Calu3 (cell line): ENCODE data around the gene GIGYF2. TPM values are rescaled to one million over a fixed set of nuclear protein-coding genes. Genes with fewer than 3 reads are reported as not detected.

Experiments
- Bru-seq: library from RNA; stranded (reverse); fragments of 400-500 nt; gene quantifications from one replicate; lab custom pipeline; 2021; lab: Mats Ljungman, UMichigan
- BruChase-seq, 2 experiments: library from RNA; stranded (reverse); fragments of 400-500 nt; gene quantifications; one replicate each; lab custom pipeline; 2021; lab: Mats Ljungman, UMichigan
- BruUV-seq: library from RNA; stranded (reverse); fragments of 400-500 nt; replicated peaks from 2 replicates; lab custom pipeline; 2021; lab: Mats Ljungman, UMichigan
- CTCF ChIA-PET: fragments of 300-600 bp; sonication (Branson Sonifier 250); formaldehyde crosslinking; loops from one replicate; lab custom pipeline; 2022; ENCODE audit warnings: antibody characterized with exemption; lab: Charles Lee
- DNase-seq: peaks from one replicate; pipeline ENCODE4 v3.0.0; 2022
- H3K27ac Mint-ChIP-seq: one replicate; pipeline ENCODE4 v1.8.0; 2022; ENCODE audit warnings: mixed read lengths; ENCODE audit not compliant: unreplicated experiment
- H3K27me3 Mint-ChIP-seq: one replicate; pipeline ENCODE4 v1.8.0; 2022; ENCODE audit warnings: mixed read lengths; ENCODE audit not compliant: unreplicated experiment
- H3K36me3 Mint-ChIP-seq: one replicate; pipeline ENCODE4 v1.8.0; 2022; ENCODE audit warnings: mild to moderate bottlenecking, moderate library complexity, mixed read lengths; ENCODE audit not compliant: insufficient read depth, unreplicated experiment
- H3K4me1 Mint-ChIP-seq: one replicate; pipeline ENCODE4 v1.8.0; 2022; ENCODE audit warnings: mild to moderate bottlenecking, low read depth, mixed read lengths; ENCODE audit not compliant: unreplicated experiment
- H3K4me3 Mint-ChIP-seq: one replicate; pipeline ENCODE4 v1.8.0; 2022; ENCODE audit warnings: mild to moderate bottlenecking, low read depth, moderate library complexity, mixed read lengths; ENCODE audit not compliant: unreplicated experiment
- H3K9me3 Mint-ChIP-seq: one replicate; pipeline ENCODE4 v1.8.0; 2022; ENCODE audit warnings: low read depth, mixed read lengths; ENCODE audit not compliant: unreplicated experiment
- intact Hi-C: fragments of 100-400 bp; cut with micrococcal nuclease; formaldehyde crosslinking; loops from one replicate; pipeline ENCODE4 v1.10.0; 2022; ENCODE audit not compliant: unreplicated experiment
- long read RNA-seq: library from polyadenylated mRNA; stranded (forward); transcript quantifications from one replicate; pipeline ENCODE4 v2.0.0, GENCODE V29; 2022
- total RNA-seq: library from RNA; stranded (reverse); gene quantifications from 2 replicates; pipeline ENCODE4 v1.2.3, GENCODE V29; 2022
- TF ChIP-seq, protein P1 (sequence below): fragments of 200-600 bp; IDR thresholded peaks from one replicate; pipeline ENCODE4 v1.8.0; 2022; ENCODE audit warnings: antibody characterized with exemption; ENCODE audit not compliant: unreplicated experiment

GIGYF2 gene, protein sequence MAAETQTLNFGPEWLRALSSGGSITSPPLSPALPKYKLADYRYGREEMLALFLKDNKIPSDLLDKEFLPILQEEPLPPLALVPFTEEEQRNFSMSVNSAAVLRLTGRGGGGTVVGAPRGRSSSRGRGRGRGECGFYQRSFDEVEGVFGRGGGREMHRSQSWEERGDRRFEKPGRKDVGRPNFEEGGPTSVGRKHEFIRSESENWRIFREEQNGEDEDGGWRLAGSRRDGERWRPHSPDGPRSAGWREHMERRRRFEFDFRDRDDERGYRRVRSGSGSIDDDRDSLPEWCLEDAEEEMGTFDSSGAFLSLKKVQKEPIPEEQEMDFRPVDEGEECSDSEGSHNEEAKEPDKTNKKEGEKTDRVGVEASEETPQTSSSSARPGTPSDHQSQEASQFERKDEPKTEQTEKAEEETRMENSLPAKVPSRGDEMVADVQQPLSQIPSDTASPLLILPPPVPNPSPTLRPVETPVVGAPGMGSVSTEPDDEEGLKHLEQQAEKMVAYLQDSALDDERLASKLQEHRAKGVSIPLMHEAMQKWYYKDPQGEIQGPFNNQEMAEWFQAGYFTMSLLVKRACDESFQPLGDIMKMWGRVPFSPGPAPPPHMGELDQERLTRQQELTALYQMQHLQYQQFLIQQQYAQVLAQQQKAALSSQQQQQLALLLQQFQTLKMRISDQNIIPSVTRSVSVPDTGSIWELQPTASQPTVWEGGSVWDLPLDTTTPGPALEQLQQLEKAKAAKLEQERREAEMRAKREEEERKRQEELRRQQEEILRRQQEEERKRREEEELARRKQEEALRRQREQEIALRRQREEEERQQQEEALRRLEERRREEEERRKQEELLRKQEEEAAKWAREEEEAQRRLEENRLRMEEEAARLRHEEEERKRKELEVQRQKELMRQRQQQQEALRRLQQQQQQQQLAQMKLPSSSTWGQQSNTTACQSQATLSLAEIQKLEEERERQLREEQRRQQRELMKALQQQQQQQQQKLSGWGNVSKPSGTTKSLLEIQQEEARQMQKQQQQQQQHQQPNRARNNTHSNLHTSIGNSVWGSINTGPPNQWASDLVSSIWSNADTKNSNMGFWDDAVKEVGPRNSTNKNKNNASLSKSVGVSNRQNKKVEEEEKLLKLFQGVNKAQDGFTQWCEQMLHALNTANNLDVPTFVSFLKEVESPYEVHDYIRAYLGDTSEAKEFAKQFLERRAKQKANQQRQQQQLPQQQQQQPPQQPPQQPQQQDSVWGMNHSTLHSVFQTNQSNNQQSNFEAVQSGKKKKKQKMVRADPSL (N-terminal part only)
- total RNA-seq (70.0 and 72.2 TPM in 2 replicates), Bru-seq, nascent RNA (percentile 90 among the genes with signal in this experiment), BruChase-seq, experiment 1, labeled RNA remaining after a 6-hour chase (percentile 85 among the genes with signal in this experiment), BruChase-seq, experiment 2, labeled RNA remaining after a 2-hour chase (percentile 83 among the genes with signal in this experiment)
- long read RNA-seq, full-length matches to known transcripts, result 7 of 23 reads
- long read RNA-seq, partial matches to known transcripts, result 5 of 23 reads
- long read RNA-seq, other reads (novel, unspliced or antisense), result 11 of 23 reads

DNA sequence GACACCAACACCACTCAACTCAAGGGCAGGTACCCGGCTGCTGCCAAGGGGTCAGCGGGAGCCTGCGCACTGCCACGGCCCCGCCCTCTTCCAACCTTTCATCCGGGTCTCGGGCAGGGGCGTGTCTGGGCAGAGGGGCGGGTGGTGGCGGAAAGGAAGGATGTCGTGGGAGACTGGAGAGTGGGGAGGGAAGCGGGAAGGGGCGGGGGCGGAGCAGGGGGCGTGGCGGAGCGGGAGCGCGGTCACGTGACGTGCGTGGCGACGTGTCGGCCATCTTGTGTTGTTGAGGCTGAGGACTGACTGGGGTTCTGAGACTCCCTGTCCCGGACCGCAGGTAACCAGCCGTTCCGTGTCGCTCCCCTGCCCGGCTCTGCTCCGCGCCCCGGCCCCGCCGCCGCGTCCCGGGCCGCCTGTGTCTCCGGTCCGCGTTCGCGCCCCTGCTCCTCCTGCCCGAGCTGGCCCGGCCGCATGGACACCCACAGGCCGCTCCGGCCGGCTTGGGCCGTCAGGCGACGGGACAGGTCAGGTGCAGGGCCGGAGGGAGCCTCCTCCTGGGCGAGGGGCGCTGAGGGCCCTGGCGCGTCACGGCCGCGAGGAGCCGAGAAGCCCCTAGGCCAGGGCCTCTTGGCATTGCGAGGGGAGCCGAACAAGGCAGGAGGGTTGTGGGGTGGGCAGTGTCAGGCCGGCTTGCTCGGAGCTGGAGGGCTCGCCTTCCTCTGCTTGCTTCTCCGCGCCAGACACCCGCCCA lies at the start of gene GIGYF2:
Gene GIGYF2, plus strand, starts transcription at position 273 of the 748 bp plus-strand sequence. CDS start 37,867 bp downstream, outside the sequence.
- TF ChIP-seq, protein P1, sequence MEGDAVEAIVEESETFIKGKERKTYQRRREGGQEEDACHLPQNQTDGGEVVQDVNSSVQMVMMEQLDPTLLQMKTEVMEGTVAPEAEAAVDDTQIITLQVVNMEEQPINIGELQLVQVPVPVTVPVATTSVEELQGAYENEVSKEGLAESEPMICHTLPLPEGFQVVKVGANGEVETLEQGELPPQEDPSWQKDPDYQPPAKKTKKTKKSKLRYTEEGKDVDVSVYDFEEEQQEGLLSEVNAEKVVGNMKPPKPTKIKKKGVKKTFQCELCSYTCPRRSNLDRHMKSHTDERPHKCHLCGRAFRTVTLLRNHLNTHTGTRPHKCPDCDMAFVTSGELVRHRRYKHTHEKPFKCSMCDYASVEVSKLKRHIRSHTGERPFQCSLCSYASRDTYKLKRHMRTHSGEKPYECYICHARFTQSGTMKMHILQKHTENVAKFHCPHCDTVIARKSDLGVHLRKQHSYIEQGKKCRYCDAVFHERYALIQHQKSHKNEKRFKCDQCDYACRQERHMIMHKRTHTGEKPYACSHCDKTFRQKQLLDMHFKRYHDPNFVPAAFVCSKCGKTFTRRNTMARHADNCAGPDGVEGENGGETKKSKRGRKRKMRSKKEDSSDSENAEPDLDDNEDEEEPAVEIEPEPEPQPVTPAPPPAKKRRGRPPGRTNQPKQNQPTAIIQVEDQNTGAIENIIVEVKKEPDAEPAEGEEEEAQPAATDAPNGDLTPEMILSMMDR, result no peak
- peaks cover 26% of the 10 kb centered on the region for H3K4me1 Mint-ChIP-seq
- peaks cover 35% of the 10 kb centered on the region for H3K36me3 Mint-ChIP-seq
- intact Hi-C loops, result no loop called here
- H3K27me3 Mint-ChIP-seq, result no peaks in the 10 kb centered on the region
- CTCF ChIA-PET, result no interaction called here
- no peaks in the 10 kb centered on the region for H3K9me3 Mint-ChIP-seq
- peak; percentile 98 for DNase-seq
- H3K4me3 Mint-ChIP-seq, result peak within 1 kb of the TSS; percentile 94
- peak within 1 kb of the TSS; percentile 84 for H3K27ac Mint-ChIP-seq
- no TSS peak for BruUV-seq

DNA sequence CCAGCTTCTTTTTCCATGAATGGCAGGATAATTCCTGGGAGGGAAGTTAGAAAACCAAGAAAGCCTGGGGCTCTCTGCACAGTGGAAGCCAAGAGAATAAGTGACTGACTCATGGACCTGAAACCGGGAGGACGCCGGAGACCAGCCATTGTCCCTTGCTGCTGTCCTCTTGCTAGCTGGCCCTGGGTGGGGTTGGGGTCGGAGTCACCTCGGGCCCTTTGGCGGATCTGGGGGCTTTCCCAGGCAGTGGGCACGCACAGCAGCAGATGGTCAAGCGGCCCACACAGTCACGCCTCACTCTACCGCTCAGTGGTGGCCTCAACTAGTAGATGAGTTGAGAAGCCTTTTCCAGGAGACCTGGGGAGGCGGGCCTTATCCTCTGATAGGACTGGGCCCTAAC lies 48.1 kb upstream of the GIGYF2 start:
- no peak overlapping the region for H3K4me3 Mint-ChIP-seq
- no peak for DNase-seq
- no peaks in the 10 kb centered on the region for H3K9me3 Mint-ChIP-seq
- intact Hi-C loops, result no loop called here
- H3K36me3 Mint-ChIP-seq, result no peaks in the 10 kb centered on the region
- no TSS peak for BruUV-seq
- no peaks in the 10 kb centered on the region for H3K4me1 Mint-ChIP-seq
- CTCF ChIA-PET, result interaction anchor here (1.1 kb wide), 1 partner anchor 30 kb away, joined by 3 read pairs; no protein-coding TSS in a partner anchor
- peaks cover 10% of the 10 kb centered on the region for H3K27me3 Mint-ChIP-seq
- TF ChIP-seq, protein P1, result no peak
- H3K27ac Mint-ChIP-seq, result no peak overlapping the region

DNA sequence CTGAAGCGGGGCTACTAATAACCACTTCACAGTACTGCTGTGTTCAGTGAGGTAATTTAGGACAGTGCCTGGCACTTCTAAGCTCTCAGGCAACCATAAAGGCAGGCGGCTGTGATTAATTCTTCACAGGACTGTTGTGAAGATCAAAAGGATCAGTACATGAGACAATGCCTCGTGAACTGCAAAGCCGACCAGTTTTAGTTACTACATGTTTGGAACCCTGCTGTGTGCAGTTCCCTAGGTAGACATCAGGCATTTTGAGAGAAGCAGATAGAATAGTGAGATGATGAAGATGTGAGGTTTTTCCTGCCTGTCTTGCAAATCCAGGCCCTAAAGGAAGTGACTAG lies 44.7 kb upstream of the GIGYF2 start:
- no peaks in the 10 kb centered on the region for H3K4me1 Mint-ChIP-seq
- no peak overlapping the region for H3K4me3 Mint-ChIP-seq
- H3K9me3 Mint-ChIP-seq, result no peaks in the 10 kb centered on the region
- intact Hi-C loops, result no loop called here
- H3K36me3 Mint-ChIP-seq, result no peaks in the 10 kb centered on the region
- CTCF ChIA-PET, result no interaction called here
- no peak overlapping the region for H3K27ac Mint-ChIP-seq
- TF ChIP-seq, protein P1, result no peak
- no TSS peak for BruUV-seq
- no peak for DNase-seq
- peaks cover 26% of the 10 kb centered on the region for H3K27me3 Mint-ChIP-seq
